ENCODE measurements around the gene PLXNA1.

The PLXNA1 gene

GRCh38 chr3:126968391-126969390 is 14.2 kb upstream of the PLXNA1 start:
- DNase-seq, result no peak

- no peak for DNase-seq
Measured at GRCh38 chr3:126969586-126969985, 13.3 kb upstream of the PLXNA1 start.

GRCh38 chr3:126970101-126970500 is 12.8 kb upstream of the PLXNA1 start:
- no peak for DNase-seq

- DNase-seq, result no peak
Measured at GRCh38 chr3:126970921-126971320, 12.0 kb upstream of the PLXNA1 start.

- no peak for DNase-seq
Measured at GRCh38 chr3:126971891-126972351, 11.0 kb upstream of the PLXNA1 start.

GRCh38 chr3:126972866-126973265 is 10.0 kb upstream of the PLXNA1 start:
- DNase-seq, result no peak

- DNase-seq, result no peak
Measured at GRCh38 chr3:126973814-126974213, 9.1 kb upstream of the PLXNA1 start.

GRCh38 chr3:126974756-126975155 is 8.2 kb upstream of the PLXNA1 start:
- no peak for DNase-seq

GRCh38 chr3:126976906-126977305 is 6.0 kb upstream of the PLXNA1 start:
- DNase-seq, result no peak

GRCh38 chr3:126977821-126978220 is 5.1 kb upstream of the PLXNA1 start:
- DNase-seq, result no peak

GRCh38 chr3:126978291-126978690 is 4.6 kb upstream of the PLXNA1 start:
- DNase-seq, result no peak

- no peak for DNase-seq
Measured at GRCh38 chr3:126979046-126979628, 3.8 kb upstream of the PLXNA1 start.

GRCh38 chr3:126980266-126980811 is 2.6 kb upstream of the PLXNA1 start:
- no peak for DNase-seq

- peak in 3 of 4 experiments; percentile 41 to 51 (median 41) for DNase-seq
Measured at GRCh38 chr3:126982126-126982470, 817 bp upstream of the PLXNA1 start.

- peak in 1 of 4 experiments; percentile 29 for DNase-seq
Measured at GRCh38 chr3:126983276-126983652, 349 bp downstream of the PLXNA1 start.

- DNase-seq, result peak in 1 of 4 experiments; percentile 16
Measured at GRCh38 chr3:126983653-126984390, 907 bp downstream of the PLXNA1 start.

- no peak for DNase-seq
Measured at GRCh38 chr3:126984391-126985131, 1.6 kb downstream of the PLXNA1 start.

GRCh38 chr3:126985132-126985985 is 2.4 kb downstream of the PLXNA1 start:
- DNase-seq, result no peak

- no peak for DNase-seq
Measured at GRCh38 chr3:126986001-126986400, 3.1 kb downstream of the PLXNA1 start.

- DNase-seq, result no peak
Measured at GRCh38 chr3:126987129-126987528, 4.2 kb downstream of the PLXNA1 start.

GRCh38 chr3:126987596-126987995 is 4.7 kb downstream of the PLXNA1 start:
- no peak for DNase-seq
